ENCODE measurements around the gene MTNR1A.

MTNR1A gene

DNA sequence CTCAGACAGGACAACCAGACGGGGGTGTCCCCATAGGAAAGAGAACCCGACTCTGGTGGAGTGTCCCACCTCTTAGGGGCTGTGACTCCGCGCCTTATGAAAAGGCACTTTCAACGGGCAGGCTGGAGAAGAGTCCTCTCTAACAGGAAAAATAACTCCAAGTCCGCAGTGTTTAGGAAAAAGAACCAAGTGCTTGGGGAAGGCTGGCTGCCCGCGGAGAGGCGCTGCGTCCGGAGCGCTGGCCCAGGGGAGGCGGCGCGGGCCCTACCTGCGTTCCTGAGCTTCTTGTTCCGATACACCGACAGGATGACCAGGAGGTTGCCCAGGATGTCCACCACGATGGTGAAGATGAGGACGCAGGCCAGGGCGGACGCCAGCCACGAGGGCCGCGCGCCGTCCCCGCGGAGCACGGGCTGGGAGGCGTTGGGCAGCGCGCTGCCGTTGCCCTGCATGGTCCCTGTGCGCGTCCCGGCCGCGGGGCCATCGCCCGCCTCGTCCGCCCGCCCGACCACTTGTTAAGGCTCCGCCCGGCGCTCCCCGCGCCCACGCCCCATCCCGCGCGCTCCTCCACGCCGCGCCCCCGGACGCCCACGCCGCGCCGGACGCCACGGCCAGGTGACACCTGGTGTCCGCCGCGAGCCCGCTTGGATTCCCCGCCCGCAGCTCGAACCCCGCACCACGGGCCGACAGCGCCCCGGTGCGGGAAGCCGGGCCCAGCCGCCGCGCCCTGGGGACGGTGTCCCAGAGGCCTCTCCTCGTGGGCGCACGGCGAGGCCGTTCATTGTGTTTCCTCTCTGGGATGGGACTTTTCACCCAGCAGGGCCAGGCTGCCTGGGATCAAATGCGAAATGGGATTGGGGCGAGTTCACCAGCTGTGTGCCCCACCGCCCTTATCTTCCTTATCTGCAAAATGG, at the start of gene MTNR1A:
Gene MTNR1A, minus strand, starts transcription at position 654 of the 914 bp plus-strand sequence. Its CDS starts 202 bp downstream, at position 452.
- DNase-seq = no peak

DNA sequence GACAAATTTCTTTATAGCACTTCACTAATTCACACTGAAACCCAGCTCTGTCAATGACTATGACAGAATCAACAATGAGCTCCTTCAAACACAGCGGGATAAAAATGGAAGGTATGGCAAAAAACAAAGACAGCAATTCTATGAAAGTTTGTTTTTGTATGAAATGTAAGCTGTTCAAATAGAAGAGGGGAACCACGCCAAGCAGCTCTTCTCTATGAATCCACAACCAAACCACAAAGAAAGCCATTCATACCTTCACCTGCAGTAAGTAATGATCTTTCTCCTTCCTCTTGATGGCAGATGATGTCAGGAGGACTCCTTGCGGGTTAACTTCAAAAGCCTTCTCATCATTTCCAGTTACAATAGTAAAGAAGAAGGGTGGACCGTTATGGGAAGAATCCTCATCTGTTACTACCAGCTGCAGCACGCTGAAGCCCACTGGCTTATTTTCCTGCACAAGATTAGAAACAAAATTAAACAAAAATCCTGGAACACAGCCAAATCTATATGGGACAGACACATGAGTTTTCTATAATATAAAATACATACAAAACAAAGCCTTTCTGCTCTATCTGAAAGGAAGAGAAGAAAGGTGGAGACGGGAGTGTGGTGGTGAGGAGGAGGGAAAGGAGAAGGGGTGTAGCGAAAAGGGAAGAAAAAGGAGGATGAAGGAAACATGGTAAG, 48.9 kb upstream of the MTNR1A start:
- no peak for DNase-seq

DNA sequence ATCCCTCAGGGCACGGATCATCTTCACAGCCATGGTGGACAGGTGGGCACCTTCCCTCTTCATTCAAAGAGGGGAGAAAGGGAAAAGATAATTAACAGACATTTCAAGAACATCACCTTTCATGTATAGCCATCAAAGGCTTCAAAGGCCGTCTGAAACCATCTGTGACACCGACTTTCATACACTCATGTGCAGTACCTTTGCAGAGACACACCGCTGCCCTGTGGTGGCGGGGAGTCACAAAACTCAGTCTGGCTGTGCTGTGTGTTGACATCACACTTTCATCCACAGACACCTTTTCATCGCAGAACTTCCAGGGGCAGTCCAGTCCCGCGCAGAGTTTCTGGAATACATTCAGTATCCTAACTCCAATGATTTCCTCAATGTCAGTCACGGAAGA, 47.6 kb upstream of the MTNR1A start:
- DNase-seq = no peak

DNA sequence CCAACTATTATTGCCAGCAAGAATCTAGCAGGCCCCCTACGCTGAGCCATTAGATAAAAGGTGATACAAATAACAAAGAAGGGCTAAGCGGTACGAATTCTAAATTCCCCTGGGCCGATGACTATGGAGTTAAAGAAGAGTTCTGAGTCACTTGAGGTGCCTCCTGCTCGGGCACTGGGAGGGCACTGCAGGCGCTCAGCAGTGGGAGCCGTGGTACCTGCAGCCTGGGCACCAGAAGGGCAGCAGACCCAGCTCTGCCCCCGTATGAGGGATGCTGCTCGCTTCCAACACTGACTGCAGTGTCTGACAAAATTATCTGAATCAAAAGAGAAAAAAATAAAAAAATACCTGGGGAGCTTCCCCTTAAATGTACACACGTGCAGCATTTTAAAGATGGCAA, 44.1 kb upstream of the MTNR1A start:
- DNase-seq = no peak

DNA sequence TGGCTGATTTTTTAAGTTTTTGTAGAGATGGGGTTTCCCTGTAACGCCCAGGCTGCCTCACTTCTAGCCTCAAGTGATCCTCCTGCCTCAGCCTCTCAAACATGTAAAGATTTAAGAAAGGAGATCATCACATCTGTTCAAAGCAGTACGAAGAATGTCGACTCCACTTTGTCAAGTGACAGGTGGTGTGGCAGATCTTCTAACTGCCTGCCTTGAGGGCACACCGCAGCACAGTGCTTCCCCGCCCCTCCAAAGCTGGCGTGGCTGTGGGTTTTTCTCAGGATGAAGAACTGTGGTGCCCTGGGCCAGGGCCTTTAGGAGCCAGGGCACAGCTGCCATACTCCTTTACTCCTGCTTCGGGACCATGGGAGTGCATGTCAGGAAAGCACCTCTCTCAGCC, 43.3 kb upstream of the MTNR1A start:
- no peak for DNase-seq

DNA sequence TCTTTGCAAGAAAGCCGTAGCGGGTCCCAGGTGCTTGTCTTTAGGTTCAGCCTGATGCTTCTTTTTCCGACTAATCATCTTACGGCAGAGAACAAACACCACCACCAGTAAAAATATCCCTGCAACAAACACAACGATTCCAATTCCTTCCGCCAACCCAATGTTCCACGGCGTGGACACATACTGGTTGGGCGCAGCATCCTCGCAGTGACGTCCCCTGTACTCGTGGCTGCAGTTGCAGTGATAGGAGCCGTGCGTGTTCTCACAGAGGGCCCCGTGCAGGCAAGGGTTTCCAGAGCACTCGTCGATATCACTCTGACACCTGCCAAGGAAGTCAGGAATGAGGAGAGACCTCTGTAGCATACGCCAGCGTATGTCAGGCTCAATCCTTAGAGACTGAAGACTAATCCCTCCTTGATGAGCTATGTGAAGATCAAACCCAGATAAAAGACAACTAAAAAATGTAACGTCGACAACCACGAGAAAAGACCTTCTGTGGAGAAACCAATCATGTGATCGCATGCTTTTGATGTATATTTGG, 41.6 kb upstream of the MTNR1A start:
- DNase-seq = no peak

DNA sequence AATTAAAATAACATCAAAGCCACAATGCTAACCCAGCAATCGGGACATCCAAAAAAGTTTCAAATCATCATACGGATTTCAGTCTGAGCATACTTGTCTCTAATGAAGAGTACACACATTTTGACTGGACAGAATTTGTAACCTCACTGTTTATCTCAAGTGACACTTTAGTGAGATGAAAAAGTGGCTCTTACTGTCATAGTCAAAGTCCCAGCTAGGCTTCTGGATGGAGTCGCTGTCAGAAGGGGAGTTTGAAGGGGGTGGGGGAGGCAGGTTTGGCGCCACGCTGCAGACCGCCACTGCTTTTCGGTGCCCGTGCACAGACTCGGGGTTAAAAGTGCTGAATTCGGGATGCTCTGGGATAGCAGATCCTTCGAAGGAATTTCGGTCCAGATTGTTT, 41.0 kb upstream of the MTNR1A start:
- DNase-seq = no peak

DNA sequence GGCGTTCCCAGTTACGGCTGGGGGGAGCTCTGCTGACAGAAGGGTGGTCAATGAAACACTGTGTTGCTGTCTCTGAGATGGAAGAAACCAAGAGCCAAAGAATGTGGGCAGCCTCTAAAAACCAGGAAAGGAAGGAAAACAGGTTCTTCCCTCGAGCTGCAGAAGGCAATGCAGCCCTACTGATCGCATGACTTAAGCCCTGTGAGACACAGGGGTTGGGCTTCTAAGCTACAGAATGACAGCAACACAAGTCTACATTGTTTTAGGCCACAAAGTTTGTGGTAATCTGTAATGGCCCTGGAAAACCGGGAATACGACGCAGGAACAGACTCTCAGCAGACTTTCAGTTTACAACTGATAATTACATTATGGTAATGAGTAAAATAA, 38.2 kb upstream of the MTNR1A start:
- no peak for DNase-seq

DNA sequence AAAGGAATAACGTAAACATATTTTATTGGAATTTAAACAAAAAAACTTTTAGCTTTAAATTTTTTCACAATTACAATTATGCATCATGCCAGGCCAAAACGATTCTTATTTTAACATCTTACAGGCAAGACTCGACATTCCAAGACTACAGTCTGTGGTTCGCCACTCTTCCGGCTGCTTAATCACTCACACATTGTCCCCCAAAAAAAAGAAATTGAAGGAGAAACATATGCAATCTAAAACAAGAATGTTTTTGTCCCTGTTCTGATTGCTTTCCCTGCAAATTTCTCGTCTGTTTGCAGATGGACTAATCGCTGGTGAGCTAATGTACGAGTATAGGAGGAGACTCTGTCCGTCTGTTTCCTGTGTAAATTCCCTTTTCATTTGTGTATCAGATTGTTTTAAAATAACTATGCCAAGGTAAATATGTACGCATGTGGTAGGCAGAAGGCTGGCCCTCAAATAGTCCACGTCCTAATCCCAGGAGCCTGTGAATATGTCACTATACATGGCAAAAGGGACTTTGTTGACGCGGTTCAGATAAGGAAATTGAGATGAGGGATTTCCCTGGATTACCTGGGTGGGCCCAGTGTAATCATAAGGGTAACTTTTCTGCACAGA, 37.7 kb upstream of the MTNR1A start:
- no peak for DNase-seq

DNA sequence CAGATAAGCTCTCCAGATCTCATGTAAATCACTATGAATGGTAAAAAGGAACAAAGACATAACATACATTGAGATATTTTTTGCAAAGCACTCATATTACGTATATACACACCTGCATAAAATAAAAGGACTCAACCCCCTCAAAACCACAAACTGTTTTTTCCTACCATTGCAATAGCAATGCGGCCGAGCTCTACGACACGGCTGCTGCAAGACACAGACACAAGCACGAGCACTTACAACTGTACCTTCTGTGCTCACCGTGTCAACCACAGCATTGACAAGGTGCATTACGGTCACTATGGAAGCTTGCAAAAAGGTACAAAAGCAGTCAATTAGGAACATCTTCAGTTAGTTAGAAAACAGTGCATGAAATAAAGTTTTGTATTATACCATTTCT, 37.1 kb upstream of the MTNR1A start:
- DNase-seq = no peak

DNA sequence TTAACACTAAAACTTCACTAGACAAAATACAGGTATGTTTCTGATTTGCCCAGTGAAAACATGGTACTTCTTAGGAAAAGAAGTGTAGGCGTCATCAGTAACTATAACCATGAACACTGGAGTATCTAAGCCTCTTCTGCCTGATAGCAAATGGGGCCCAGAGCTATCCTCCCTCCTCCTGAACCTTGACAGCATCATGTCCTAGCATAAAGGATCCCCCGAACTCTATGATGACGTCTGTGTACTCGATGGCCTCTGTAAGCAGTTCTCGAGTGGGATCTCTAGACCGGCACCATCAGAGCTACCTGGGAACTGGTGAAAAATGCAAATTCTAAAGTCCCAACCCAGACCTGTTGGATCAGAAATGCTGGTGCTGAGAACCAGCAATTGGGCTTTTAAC, 36.3 kb upstream of the MTNR1A start:
- DNase-seq = no peak

DNA sequence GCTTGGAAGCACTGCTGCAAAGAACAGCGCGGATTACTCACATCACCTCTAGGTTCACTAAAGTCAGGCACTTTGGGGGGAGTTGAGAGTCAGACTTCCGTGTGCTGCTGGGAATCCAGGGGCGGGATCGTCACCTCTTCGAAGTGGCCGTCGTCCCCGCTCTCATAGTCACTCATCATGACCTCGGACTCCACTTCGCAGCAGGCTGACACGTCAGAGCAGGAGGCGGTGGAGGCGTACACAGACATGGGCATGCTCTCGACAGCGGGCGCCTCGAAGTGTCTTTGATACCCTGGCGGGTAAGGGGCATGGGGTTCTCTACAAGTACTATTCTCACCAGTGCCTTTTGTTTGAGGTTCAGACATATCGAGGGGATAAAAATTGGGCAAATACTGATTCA, 33.1 kb upstream of the MTNR1A start:
- no peak for DNase-seq

DNA sequence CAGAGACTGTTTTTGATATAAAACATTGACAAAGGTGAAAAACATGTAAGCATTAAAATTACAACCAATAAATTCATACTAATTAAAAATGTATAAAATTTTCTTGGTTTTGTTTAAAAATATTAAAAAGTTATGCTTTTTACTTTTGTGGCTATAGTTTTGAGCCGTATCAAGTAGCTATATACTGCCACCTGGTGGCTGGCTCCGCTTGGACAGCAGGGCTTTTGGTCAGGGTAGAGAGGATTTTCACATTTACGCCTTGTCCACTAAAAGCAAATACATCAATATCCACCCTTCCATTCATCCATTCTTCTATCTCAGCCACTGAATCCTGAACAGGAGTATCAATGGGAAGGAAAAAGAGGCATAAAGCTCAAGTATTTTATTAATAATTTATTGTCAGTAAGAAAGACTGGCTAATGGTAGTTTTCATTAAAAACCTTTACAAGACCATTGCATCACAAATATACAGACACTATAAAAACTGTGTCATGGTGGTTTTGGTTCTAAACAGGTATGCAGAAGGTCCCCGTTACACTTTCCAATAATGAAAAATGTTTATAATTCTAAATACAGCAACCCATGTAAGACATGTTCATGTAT, 32.1 kb upstream of the MTNR1A start:
- peak; percentile 29 for DNase-seq

DNA sequence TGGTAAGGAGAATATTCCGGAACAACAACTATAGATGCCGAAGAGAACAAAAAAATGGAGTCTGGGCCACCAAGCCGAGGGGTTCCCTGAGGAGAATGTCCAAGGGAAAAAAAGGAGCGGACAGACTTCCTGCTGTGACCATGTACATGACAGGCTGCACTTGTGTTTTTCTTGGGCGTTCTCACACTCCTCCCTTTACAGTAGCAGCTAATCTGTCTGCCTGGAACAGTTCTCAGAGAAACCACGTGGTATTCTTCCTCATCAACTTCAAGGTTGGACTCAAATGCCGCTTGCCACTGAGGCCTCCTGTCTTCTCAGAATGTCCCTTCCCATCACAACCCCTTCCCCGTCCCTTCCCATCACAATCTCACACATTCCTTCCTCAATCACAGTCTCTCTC, 30.8 kb upstream of the MTNR1A start:
- no peak for DNase-seq

DNA sequence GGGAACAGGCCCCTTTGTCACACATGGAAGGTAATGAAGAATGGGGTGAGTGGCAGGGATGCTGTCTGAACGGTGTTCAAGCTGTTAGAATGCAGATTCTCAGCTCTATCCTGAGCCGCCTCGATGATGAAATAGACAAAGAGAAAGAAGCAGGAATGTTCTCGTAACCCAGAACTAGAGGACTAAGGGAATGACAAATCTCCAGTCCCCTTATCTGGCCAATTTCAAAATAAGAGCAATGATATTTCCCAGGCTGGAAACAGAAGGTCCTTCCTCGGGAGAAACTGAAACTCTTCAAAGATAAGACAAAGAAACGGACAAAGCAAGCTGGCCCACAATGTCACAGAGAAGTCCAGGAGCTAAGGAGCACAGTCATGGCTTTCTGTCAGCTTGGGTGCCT, 29.5 kb upstream of the MTNR1A start:
- DNase-seq = no peak

DNA sequence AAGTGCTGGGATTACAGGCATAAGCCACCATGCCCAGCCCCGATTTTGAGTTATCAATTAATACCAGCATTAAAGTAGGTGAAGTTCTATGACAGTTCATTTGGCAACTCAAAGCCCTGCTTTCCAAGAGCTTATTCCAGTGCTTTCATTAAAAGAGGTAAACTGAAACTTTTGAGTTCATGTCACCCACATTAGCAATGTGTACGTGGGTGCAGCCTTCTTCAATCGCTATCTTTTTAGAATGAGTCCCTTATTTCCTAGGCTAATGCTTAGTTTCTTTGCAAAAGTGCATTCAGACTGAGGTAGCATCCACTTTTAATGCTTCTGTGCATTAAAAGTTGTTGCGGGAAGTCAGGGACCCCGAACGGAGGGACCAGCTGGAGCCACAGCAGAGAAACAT, 26.1 kb upstream of the MTNR1A start:
- DNase-seq = no peak

DNA sequence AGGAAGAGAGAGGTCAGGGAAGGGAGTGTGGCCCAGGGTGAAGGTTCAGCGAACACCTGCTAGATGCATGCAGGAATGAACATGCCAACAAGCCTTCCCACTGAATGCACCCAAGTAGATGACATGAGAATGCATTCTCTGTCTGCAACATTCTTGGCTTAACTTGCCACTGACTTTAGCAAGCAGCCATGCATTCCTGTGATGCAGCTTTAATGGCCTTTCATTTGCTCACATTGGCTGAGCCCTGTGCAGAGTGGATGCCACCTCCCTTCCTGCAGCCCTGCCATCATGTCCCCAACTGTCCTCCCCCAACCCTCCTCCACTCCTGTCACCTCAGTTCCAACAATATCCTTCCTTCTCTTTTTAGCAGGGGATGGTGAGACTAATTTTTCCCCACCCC, 25.3 kb upstream of the MTNR1A start:
- no peak for DNase-seq

DNA sequence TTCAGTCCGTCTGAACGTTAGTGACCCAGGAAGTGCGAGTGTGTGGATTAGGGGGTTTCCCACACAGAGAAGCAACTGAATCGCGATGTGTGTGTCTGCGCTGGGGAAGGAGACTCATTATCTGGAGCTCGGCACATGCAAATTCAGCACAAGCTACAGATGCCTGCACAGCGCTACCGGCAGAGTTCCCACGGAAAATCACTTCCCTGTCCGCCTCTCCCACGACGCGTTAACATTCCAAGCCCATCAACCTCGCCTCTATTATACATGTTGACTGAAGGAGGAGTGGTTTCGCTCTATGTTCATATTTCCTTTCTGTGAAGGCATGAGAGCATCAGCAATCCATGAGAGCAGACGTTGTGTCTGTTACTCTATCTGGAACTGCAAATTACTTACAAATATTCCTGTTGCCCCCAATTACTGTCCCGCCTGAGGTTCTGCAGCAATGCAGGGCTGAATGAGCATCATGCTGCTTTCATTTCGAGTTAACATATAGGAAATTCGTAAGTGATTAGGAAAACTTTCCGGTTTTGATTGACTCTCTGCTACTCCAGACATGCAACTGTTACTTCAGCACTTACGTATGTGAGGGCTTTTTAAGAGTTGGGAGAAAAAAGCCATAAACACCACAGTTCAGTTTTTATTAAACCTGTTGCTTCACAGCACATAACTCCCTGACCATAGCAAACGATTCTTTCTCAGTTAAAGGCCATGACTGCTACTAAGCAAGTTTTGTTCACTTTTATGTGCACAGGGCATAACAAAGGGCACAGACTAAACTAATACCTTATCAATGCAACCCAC, 15.0 kb upstream of the MTNR1A start:
- DNase-seq = no peak

DNA sequence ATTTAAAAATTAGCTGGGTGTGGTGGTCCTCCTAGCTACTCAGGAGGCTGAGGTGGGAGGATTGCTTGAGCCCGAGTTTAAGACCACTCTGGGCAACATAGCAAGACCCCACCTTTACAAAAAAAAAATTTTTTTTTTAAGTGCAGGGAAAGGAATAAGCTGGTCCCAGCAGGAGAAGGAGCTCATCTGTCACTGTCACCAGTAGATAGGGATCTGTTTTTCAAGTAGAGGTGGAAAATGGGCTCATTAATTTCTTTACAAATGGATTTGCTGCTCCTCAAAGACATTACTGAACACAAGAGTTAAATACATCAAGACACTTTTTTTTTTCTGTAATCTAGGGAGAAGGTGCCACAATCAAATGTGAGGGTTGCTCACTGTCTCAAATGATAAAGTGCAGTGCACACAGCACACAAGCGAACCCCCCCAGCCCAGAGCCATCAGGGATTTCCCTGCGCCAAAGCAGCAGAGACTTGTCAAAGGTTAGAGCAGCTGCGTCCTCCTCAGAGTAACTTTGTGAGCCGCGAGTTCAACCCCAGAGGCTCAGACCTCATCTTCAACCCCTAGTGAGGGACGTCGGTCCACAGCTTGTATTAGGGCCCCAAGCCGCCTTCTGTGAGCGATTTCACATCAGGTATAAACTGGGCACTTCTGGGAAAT, 14.3 kb upstream of the MTNR1A start:
- DNase-seq = no peak

DNA sequence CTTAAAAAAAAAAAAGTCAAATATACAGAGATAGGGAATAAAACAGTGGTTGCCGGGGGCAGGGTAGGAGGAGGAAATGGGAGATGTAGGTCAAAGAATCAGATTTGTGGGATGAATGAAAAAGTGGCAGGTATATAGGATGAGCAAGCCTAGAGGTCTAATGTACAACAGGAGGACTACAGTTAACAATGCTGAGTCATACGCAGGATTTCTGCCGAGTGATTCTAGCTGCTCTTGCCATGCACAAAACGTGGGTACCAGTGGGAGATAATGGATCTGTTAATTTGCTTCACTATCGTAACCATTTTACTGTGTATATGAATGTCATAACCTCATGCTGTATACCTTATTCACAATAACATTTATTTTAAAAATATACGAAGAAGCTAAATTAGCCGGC, 10.7 kb upstream of the MTNR1A start:
- DNase-seq = no peak

DNA sequence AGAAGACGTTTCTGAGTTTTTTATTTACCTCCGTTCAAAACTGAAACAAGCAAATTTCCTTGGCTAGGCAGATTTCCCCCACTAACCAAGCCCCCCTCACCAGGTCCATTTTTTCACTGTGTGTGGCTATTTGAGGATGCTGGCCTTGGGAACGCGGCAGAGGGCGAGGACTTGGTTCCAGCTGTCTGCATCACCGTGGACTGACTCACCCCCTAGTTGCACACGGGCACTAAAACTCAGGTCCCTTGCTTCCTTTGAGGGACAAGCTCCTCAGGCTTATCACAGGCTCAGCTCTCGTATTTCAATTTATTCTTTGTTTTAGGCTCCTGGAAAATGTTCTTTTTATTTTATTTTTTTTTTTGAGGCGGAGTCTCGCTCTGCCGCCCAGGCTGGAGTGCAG, 8.4 kb upstream of the MTNR1A start:
- DNase-seq = no peak

DNA sequence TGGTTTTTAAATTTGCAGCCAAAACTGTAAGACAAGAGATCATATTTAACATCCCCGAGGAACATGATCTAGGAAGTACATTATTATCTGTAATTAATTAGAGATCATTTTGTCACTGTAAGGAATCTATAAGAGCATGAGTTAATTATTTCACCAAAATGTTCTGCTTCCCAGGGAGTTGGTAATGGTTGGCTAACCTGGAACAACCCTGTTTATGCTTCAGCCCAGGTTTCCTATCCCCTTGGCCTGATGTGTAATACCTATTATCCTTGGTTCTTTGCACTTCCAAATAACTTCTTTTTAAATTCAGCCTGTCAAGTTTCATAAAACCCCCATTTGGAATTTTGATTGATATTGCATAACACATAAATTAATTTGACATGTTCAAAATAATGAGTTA, 6.4 kb upstream of the MTNR1A start:
- DNase-seq = no peak
